WERI-Rb-1 (cell line): Measurements from ENCODE around the gene MLN.

ENCODE experiments used
- DNase-seq: peaks from one replicate; pipeline ENCODE4 v3.0.0-alpha.2; 2020
- H3K27ac ChIP-seq: fragments of 250-450 bp; sonication (Bioruptor Pico); 2 replicates; pipeline ENCODE4 v1.5.1; 2020; ENCODE audit warnings: mild to moderate bottlenecking, moderate library complexity
- H3K27me3 ChIP-seq: fragments of 250-450 bp; sonication (Bioruptor Pico); 2 replicates; pipeline ENCODE4 v1.5.1; 2021; ENCODE audit warnings: mild to moderate bottlenecking, low read depth, moderate library complexity; ENCODE audit not compliant: insufficient read depth, severe bottlenecking
- H3K36me3 ChIP-seq: fragments of 250-450 bp; sonication (Bioruptor Pico); 2 replicates; pipeline ENCODE4 v1.5.1; 2020; ENCODE audit warnings: mild to moderate bottlenecking, moderate library complexity
- H3K4me3 ChIP-seq: 2 replicates; pipeline ENCODE4 v1.5.1; 2011; ENCODE audit warnings: low read depth, mild to moderate bottlenecking, control low read depth, low read length
- H3K9me3 ChIP-seq: fragments of 250-450 bp; sonication (Bioruptor Pico); 2 replicates; pipeline ENCODE4 v1.5.1; 2021; ENCODE audit warnings: mild to moderate bottlenecking, moderate library complexity; ENCODE audit not compliant: severe bottlenecking
- TF ChIP-seq, protein P1 (sequence below): IDR thresholded peaks from 2 replicates; pipeline ENCODE4 v1.5.1; 2011; ENCODE audit warnings: low read depth, mild to moderate bottlenecking, control low read depth, inconsistent platforms, low read length

Gene MLN

DNA sequence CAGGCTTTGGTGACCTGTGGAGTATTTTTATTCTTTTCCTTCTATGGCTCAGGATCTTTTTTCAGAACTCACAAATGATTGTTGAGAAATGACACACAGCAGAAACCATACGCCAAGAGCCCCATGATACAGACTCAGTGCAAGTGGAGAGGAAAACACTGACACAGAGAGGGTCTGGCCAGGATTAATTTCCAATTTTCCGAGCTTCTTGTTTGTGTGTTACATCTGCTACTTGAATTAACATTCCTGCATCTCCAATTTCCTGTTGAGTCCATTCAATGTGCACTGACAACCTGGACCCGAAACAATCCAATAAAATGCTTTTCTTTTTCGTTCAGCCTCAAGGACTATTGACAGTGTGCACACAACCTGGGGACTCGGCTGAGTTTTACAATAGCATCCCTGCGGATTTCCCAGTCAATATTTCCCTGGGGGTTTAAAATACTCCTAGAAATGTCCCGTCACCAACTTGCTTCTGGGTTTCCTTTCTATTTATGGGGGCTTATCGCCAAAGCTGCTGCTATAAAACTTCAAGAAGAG is 4.9 kb upstream of the MLN start:
- no peaks in the 10 kb centered on the region for H3K36me3 ChIP-seq
- DNase-seq = no peak
- no peaks in the 10 kb centered on the region for H3K9me3 ChIP-seq
- no peak overlapping the region for H3K4me3 ChIP-seq
- TF ChIP-seq, protein P1, sequence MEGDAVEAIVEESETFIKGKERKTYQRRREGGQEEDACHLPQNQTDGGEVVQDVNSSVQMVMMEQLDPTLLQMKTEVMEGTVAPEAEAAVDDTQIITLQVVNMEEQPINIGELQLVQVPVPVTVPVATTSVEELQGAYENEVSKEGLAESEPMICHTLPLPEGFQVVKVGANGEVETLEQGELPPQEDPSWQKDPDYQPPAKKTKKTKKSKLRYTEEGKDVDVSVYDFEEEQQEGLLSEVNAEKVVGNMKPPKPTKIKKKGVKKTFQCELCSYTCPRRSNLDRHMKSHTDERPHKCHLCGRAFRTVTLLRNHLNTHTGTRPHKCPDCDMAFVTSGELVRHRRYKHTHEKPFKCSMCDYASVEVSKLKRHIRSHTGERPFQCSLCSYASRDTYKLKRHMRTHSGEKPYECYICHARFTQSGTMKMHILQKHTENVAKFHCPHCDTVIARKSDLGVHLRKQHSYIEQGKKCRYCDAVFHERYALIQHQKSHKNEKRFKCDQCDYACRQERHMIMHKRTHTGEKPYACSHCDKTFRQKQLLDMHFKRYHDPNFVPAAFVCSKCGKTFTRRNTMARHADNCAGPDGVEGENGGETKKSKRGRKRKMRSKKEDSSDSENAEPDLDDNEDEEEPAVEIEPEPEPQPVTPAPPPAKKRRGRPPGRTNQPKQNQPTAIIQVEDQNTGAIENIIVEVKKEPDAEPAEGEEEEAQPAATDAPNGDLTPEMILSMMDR = no peak
- no peaks in the 10 kb centered on the region for H3K27me3 ChIP-seq
- no peak overlapping the region for H3K27ac ChIP-seq

DNA sequence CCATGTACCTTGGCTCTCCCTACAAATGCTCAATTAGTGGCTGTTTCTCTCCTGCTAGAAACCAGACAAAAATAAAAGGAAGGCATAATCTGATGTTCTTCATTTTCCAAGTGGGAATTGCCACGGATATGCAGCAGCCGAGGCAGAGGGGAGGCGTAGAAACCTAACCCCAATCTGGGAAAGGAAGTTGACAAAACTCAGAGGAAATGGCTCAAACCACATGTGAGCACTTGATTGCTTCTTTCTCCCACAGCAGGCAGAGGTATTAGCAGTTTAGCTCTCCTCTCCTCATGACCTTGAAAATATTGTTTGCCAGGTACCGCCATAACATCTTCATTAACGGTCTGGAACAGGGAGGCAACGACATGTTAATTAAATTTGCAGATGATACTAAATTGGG is 3.8 kb upstream of the MLN start:
- DNase-seq = no peak
- Histone ChIP-seq H3K36me3 (no peaks in the 10 kb centered on the region), H3K27me3 (no peaks in the 10 kb centered on the region), H3K9me3 (no peaks in the 10 kb centered on the region), H3K4me3 (no peak overlapping the region), H3K27ac (no peak overlapping the region)
- TF ChIP-seq, protein P1 = no peak

DNA sequence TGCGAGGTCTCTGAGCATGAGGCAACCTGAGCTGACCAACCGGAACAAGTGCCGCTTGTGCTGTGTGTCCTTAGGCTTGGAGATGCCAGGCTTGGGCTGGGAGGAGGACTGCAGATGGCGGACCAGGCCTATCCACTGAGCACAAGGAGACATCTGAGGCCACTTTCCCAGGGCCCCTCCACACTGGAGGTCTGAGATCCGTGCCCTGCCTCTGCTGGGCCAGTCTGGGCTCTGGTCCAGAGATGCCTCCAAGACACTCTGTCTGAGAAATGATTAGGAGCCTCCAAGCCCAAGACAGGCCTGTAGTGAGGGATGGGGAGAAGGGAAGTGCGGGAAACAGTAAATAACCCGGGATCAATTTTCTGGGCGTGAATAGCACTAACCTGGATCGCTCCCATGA is 3.0 kb upstream of the MLN start:
- TF ChIP-seq, protein P1 = no peak
- DNase-seq = no peak
- no peak overlapping the region for H3K4me3 ChIP-seq
- H3K27me3 ChIP-seq = no peaks in the 10 kb centered on the region
- no peaks in the 10 kb centered on the region for H3K9me3 ChIP-seq
- no peak overlapping the region for H3K27ac ChIP-seq
- H3K36me3 ChIP-seq = no peaks in the 10 kb centered on the region

DNA sequence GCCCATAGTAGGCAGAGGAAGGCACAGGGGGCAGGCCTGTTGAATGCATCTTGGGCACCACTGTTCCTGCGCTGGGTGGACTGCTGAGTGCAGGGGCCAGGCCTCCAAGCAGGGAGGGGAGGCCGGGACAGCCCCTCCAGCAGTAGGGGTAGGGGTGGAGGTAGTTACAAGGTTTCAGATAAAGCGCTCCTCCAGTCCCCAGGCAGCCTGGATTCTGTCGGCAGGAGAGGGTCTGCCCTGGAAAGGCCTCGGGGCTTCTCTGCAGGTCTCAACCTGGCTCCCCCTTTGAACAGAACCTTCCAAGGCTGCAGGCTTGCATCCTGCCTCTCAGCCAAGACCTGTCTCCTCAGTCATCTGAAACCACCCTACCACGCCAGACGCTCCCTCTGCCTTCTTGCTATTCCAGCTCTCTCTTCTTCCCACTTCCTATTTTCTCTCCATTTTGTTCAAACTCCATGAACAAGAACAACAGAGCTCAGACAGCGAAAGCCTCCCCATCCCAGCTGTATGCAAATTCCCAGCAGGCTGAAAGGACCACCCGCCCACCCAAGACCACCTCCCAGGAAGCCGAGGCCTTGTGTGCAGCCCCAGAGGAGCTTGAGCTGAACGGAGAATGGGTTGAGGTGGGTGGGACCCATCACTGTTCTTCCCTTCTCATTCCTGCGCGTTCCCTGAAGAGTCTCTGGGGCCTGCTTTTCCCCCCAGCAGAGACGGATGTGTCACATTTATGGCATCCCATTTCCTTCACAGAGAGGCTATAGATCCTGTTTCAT is 1.4 kb downstream of the MLN start:
- no peak for DNase-seq
- H3K4me3 ChIP-seq = no peak overlapping the region
- H3K9me3 ChIP-seq = no peaks in the 10 kb centered on the region
- TF ChIP-seq, protein P1 = no peak
- no peaks in the 10 kb centered on the region for H3K27me3 ChIP-seq
- H3K27ac ChIP-seq = no peak overlapping the region
- no peaks in the 10 kb centered on the region for H3K36me3 ChIP-seq

GRCh38 chr6:33801611-33802010 is 2.2 kb downstream of the MLN start:
- no peak for DNase-seq
- H3K27ac ChIP-seq = no peak overlapping the region

More at GRCh38 chr6:33801611-33802010, 2.2 kb downstream of the MLN start:
- TF ChIP-seq, protein P1 = no peak
- no peaks in the 10 kb centered on the region for H3K9me3 ChIP-seq
- no peaks in the 10 kb centered on the region for H3K27me3 ChIP-seq
- no peak overlapping the region for H3K4me3 ChIP-seq
- H3K36me3 ChIP-seq = no peaks in the 10 kb centered on the region
